Fibroblast of lung (primary cell): ENCODE results near the gene PAK4. TPM values are rescaled to one million over a fixed set of nuclear protein-coding genes. Genes with fewer than 3 reads are reported as not detected.

Experiments used
- DNase-seq, 2 donors: peaks; one replicate each; pipeline versions ENCODE4 v3.0.0 to v3.0.0-alpha.2; 2010; ENCODE audit warnings: low read depth in 2 of 2
- H2AFZ ChIP-seq: 2 replicates; pipeline ENCODE4 v1.5.1; 2012; ENCODE audit warnings: low read length, control low read depth, inconsistent platforms
- H3K27ac ChIP-seq: 2 replicates; pipeline ENCODE4 v1.5.1; 2011; ENCODE audit warnings: low read length, control low read depth; ENCODE audit not compliant: insufficient read depth
- H3K27me3 ChIP-seq: 2 replicates; pipeline ENCODE4 v1.5.1; 2011; ENCODE audit warnings: mild to moderate bottlenecking, low read length; ENCODE audit not compliant: control insufficient read depth, insufficient read depth
- H3K36me3 ChIP-seq: 2 replicates; pipeline ENCODE4 v1.5.1; 2011; ENCODE audit warnings: low read length; ENCODE audit not compliant: control insufficient read depth, insufficient read depth
- H3K4me1 ChIP-seq: 2 replicates; pipeline ENCODE4 v1.5.1; 2011; ENCODE audit warnings: low read length; ENCODE audit not compliant: control insufficient read depth, insufficient read depth; ENCODE audit errors: extremely low read depth
- H3K4me2 ChIP-seq: 2 replicates; pipeline ENCODE4 v1.5.1; 2011; ENCODE audit warnings: low read length, control low read depth; ENCODE audit not compliant: insufficient read depth; ENCODE audit errors: extremely low read depth
- H3K4me3 ChIP-seq, 4 experiments: fragments of 200-600 bp in 1 of 4; sonication (generic) in 1 of 4; replicated peaks in 1 of 4; 2 replicates each; pipeline ENCODE4 v1.5.1; 2011 to 2016; ENCODE audit warnings: low read length in 4 of 4, low read depth in 3 of 4, mild to moderate bottlenecking in 3 of 4, control low read depth in 2 of 4, inconsistent platforms in 1 of 4, mixed read lengths in 1 of 4; ENCODE audit not compliant: insufficient read depth in 1 of 4; ENCODE audit errors: control extremely low read depth in 1 of 4
- H3K79me2 ChIP-seq: 2 replicates; pipeline ENCODE4 v1.5.1; 2012; ENCODE audit warnings: mild to moderate bottlenecking, low read length, inconsistent platforms; ENCODE audit not compliant: control insufficient read depth, insufficient read depth
- H3K9ac ChIP-seq: 2 replicates; pipeline ENCODE4 v1.5.1; 2011; ENCODE audit warnings: mild to moderate bottlenecking, low read length, control low read depth; ENCODE audit not compliant: insufficient read depth
- H3K9me3 ChIP-seq: 2 replicates; pipeline ENCODE4 v1.5.1; 2012; ENCODE audit warnings: low read depth, low read length; ENCODE audit not compliant: control insufficient read depth, insufficient read depth
- H4K20me1 ChIP-seq: 2 replicates; pipeline ENCODE4 v1.5.1; 2011; ENCODE audit warnings: low read length; ENCODE audit not compliant: control insufficient read depth, insufficient read depth; ENCODE audit errors: extremely low read depth
- CTCF ChIP-seq, 2 donors: IDR thresholded peaks in 1 of 2; conservative IDR thresholded peaks in 1 of 2; 1 replicate in 1 of 2; 2 replicates in 1 of 2; pipeline ENCODE4 v1.5.1; 2011 to 2012; ENCODE audit warnings: low read length in 2 of 2, control low read depth in 1 of 2, inconsistent platforms in 1 of 2, low read depth in 1 of 2, mild to moderate bottlenecking in 1 of 2
- EZH2 ChIP-seq: IDR thresholded peaks from 2 replicates; pipeline ENCODE4 v1.5.1; 2012; ENCODE audit warnings: low read length, control low read depth, mild to moderate bottlenecking; ENCODE audit errors: missing control alignments
- polyA plus RNA-seq, 2 donors: library from polyadenylated mRNA; depleted of rRNA in 1 of 2; stranded (reverse) in 1 of 2; unstranded in 1 of 2; fragments of >200 nt; gene quantifications; 2 replicates each; pipeline ENCODE4 v1.2.1, GENCODE V29; 2011 to 2012; ENCODE audit warnings: missing spikeins in 1 of 2
- total RNA-seq: library from RNA; depleted of rRNA; stranded (reverse); fragments of >200 nt; gene quantifications from 2 replicates; pipeline ENCODE4 v1.2.1, GENCODE V29; 2014

PAK4 gene
- total and polyA plus RNA-seq, 2 donors (not counting 1 experiment from before 2014, with no cell fraction given), result 4.6 to 8.4 TPM

GRCh38 chr19:39223703-39224279, 98.2 kb downstream of the PAK4 start:
- no peak for TF ChIP-seq EZH2
- no peak for TF ChIP-seq CTCF (conservative IDR thresholded peaks at IDR 0.05 in 1 of 2, IDR thresholded peaks at IDR 0.05 in 1 of 2; ENCODE audit: low read depth in 1 of 2, low read length in 2 of 2)
- no peaks in the 10 kb centered on the region for H4K20me1 ChIP-seq
- no peak overlapping the region for H2AFZ ChIP-seq
- no peaks in the 10 kb centered on the region for H3K4me1 ChIP-seq
- H3K27me3 ChIP-seq, result peaks cover 2% of the 10 kb centered on the region
- H3K4me3 ChIP-seq, result no peak overlapping the region
- no peak overlapping the region for H3K27ac ChIP-seq
- no peaks in the 10 kb centered on the region for H3K36me3 ChIP-seq
- no peaks in the 10 kb centered on the region for H3K9me3 ChIP-seq
- H3K4me2 ChIP-seq, result no peak overlapping the region
- DNase-seq, result peak; percentile 15 to 21
- H3K9ac ChIP-seq, result no peak overlapping the region
- no peaks in the 10 kb centered on the region for H3K79me2 ChIP-seq

- no peaks in the 10 kb centered on the region for H4K20me1 ChIP-seq
- H3K4me3 ChIP-seq, result no peak overlapping the region
- no peaks in the 10 kb centered on the region for H3K36me3 ChIP-seq
- no peaks in the 10 kb centered on the region for H3K4me1 ChIP-seq
- no peak overlapping the region for H3K9ac ChIP-seq
- H3K9me3 ChIP-seq, result no peaks in the 10 kb centered on the region
- no peak overlapping the region for H2AFZ ChIP-seq
- H3K27ac ChIP-seq, result no peak overlapping the region
- peaks cover 2% of the 10 kb centered on the region for H3K27me3 ChIP-seq
- TF ChIP-seq EZH2 (no peak), CTCF (conservative IDR thresholded peaks at IDR 0.05 in 1 of 2, IDR thresholded peaks at IDR 0.05 in 1 of 2; ENCODE audit: low read depth in 1 of 2, low read length in 2 of 2) (no peak)
- no peak for DNase-seq
- no peak overlapping the region for H3K4me2 ChIP-seq
- H3K79me2 ChIP-seq, result no peaks in the 10 kb centered on the region
These were observed 99.3 kb downstream of the PAK4 start for GRCh38 chr19:39224910-39225309.

Other genes with a start within 250 kb of the PAK4 start
- gene RINL, start 247.5 kb upstream of the PAK4 start, total RNA-seq, result 2.6 and 3.5 TPM in 2 replicates
- 0.59 and 0.86 TPM in 2 replicates for gene RINL, start 247.5 kb upstream of the PAK4 start, polyA plus RNA-seq
- gene SIRT2, start 226.2 kb upstream of the PAK4 start, total RNA-seq, result 50.8 and 51.7 TPM in 2 replicates
- gene SIRT2, start 226.2 kb upstream of the PAK4 start, polyA plus RNA-seq, result 38.7 and 45.4 TPM in 2 replicates
- gene NFKBIB, start 225.8 kb upstream of the PAK4 start, total RNA-seq, result 8.2 and 10.9 TPM in 2 replicates
- 8.3 and 9.8 TPM in 2 replicates for gene NFKBIB, start 225.8 kb upstream of the PAK4 start, polyA plus RNA-seq
- not detected in 2 replicates for gene CCER2, start 213.6 kb upstream of the PAK4 start, total RNA-seq
- gene CCER2, start 213.6 kb upstream of the PAK4 start, polyA plus RNA-seq, result 0.06 TPM in 1 of 2 replicates, not detected in the other
- 5.6 and 10.4 TPM in 2 replicates for gene SARS2, start 195.0 kb upstream of the PAK4 start, total RNA-seq
- 7.2 and 10.1 TPM in 2 replicates for gene SARS2, start 195.0 kb upstream of the PAK4 start, polyA plus RNA-seq
- 21.8 and 22.3 TPM in 2 replicates for gene MRPS12, start 194.8 kb upstream of the PAK4 start, total RNA-seq
- 14.7 and 20.1 TPM in 2 replicates for gene MRPS12, start 194.8 kb upstream of the PAK4 start, polyA plus RNA-seq
- gene FBXO17, start 150.0 kb upstream of the PAK4 start, total RNA-seq, result 25.8 and 26.7 TPM in 2 replicates
- 9.8 and 10.2 TPM in 2 replicates for gene FBXO17, start 150.0 kb upstream of the PAK4 start, polyA plus RNA-seq
- 3.6 and 3.9 TPM in 2 replicates for gene FBXO27, start 93.2 kb upstream of the PAK4 start, total RNA-seq
- 0.83 and 1.6 TPM in 2 replicates for gene FBXO27, start 93.2 kb upstream of the PAK4 start, polyA plus RNA-seq
- gene ACP7, start 41.4 kb upstream of the PAK4 start, total RNA-seq, result not detected in 2 replicates
- gene ACP7, start 41.4 kb upstream of the PAK4 start, polyA plus RNA-seq, result 0.02 TPM in 1 of 2 replicates, not detected in the other
- not detected in 2 replicates for gene NCCRP1, start 71.2 kb downstream of the PAK4 start, total RNA-seq
- 0.02 TPM in 1 of 2 replicates, not detected in the other for gene NCCRP1, start 71.2 kb downstream of the PAK4 start, polyA plus RNA-seq
- not detected in 2 replicates for gene SYCN, start 78.5 kb downstream of the PAK4 start, total RNA-seq
- not detected in 2 replicates for gene SYCN, start 78.5 kb downstream of the PAK4 start, polyA plus RNA-seq
- gene IFNL3, start 119.2 kb downstream of the PAK4 start, total RNA-seq, result not detected in 2 replicates
- not detected in 2 replicates for gene IFNL3, start 119.2 kb downstream of the PAK4 start, polyA plus RNA-seq
- gene IFNL4, start 123.1 kb downstream of the PAK4 start, total RNA-seq, result not detected in 2 replicates
- gene IFNL4, start 123.1 kb downstream of the PAK4 start, polyA plus RNA-seq, result not detected in 2 replicates
- gene IFNL2, start 142.6 kb downstream of the PAK4 start, total RNA-seq, result not detected in 2 replicates
- gene IFNL2, start 142.6 kb downstream of the PAK4 start, polyA plus RNA-seq, result not detected in 2 replicates
- gene IFNL1, start 170.6 kb downstream of the PAK4 start, total RNA-seq, result not detected in 2 replicates
- not detected in 2 replicates for gene IFNL1, start 170.6 kb downstream of the PAK4 start, polyA plus RNA-seq
- gene LRFN1, start 195.1 kb downstream of the PAK4 start, total RNA-seq, result under 0.01 TPM in 2 replicates
- 0.06 TPM in 1 of 2 replicates, not detected in the other for gene LRFN1, start 195.1 kb downstream of the PAK4 start, polyA plus RNA-seq
- 0.51 and 0.99 TPM in 2 replicates for gene GMFG, start 210.3 kb downstream of the PAK4 start, total RNA-seq
- gene GMFG, start 210.3 kb downstream of the PAK4 start, polyA plus RNA-seq, result 8.1 and 25.0 TPM in 2 replicates
- gene SAMD4B, start 216.6 kb downstream of the PAK4 start, total RNA-seq, result 30.6 and 39.1 TPM in 2 replicates
- 33.0 and 48.8 TPM in 2 replicates for gene SAMD4B, start 216.6 kb downstream of the PAK4 start, polyA plus RNA-seq